ENCODE measurements around the gene TMPRSS2. TPM values are rescaled to one million over a fixed set of nuclear protein-coding genes. Genes with fewer than 3 reads are reported as not detected.

Gene TMPRSS2
- total RNA-seq, 1 experiment from 2014 or later = 71.0 TPM

DNA sequence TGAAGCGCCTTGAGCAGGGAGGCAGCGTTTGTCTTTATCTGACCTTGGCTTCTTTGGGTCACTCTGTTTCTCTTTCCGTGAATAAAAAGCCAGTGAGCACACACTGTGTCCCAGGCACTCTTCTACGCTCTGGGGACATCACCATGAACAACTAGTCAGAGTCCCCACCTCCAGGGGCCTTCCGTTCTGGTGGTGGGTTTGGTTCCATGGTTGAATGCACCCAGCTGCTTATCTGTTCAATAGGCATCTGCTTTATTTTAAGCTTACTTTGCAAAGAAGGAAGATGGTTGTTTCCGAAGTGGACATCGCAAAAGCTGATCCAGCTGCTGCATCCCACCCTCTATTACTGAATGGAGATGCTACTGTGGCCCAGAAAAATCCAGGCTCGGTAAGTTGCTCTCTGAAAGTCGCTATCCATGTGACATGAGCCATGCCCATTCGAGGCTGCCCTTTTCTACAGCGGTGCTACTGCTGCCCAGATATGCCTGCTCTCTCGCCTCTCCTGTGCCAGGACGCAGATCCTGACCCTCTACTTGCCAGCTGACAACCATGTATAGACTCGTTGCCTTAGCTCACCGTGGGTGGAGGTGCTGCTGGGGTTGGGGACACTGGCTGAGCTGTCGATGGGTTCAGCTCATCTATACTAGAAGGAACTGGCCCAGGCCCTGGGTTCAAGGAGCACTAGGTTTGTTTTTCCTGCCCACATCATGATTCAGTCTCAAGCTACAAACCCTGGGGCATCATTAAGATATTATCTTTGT, 76.0 kb downstream of the TMPRSS2 start:
- Histone ChIP-seq H3K27me3 (replicated peaks; ENCODE audit: control insufficient read depth, insufficient read depth, low read length) (no peaks in the 10 kb centered on the region), H3K36me3 (ENCODE audit: control insufficient read depth, insufficient read depth, low read length) (no peaks in the 10 kb centered on the region), H3K9me3 (peaks cover 8% of the 10 kb centered on the region; the same call in 1 of the 2 replicates), H3K4me3 (ENCODE audit: low read depth, low read length) (no peak overlapping the region), H3K4me1 (no peaks in the 10 kb centered on the region)
- H3K4me1 Mint-ChIP-seq (ENCODE audit: low read depth, unreplicated experiment) = no peaks in the 10 kb centered on the region
- CTCF ChIA-PET = no interaction called here
- H3K9me3 Mint-ChIP-seq (ENCODE audit: unreplicated experiment) = peaks cover 30% of the 10 kb centered on the region
- POLR2A ChIA-PET = interaction anchor here (0.5 kb wide), 1 partner anchor 17 kb away, joined by 3 read pairs; no protein-coding TSS in a partner anchor
- intact Hi-C loops (cut with micrococcal nuclease; ENCODE audit: unreplicated experiment) = no loop called here
- TF ChIP-seq, protein P1, sequence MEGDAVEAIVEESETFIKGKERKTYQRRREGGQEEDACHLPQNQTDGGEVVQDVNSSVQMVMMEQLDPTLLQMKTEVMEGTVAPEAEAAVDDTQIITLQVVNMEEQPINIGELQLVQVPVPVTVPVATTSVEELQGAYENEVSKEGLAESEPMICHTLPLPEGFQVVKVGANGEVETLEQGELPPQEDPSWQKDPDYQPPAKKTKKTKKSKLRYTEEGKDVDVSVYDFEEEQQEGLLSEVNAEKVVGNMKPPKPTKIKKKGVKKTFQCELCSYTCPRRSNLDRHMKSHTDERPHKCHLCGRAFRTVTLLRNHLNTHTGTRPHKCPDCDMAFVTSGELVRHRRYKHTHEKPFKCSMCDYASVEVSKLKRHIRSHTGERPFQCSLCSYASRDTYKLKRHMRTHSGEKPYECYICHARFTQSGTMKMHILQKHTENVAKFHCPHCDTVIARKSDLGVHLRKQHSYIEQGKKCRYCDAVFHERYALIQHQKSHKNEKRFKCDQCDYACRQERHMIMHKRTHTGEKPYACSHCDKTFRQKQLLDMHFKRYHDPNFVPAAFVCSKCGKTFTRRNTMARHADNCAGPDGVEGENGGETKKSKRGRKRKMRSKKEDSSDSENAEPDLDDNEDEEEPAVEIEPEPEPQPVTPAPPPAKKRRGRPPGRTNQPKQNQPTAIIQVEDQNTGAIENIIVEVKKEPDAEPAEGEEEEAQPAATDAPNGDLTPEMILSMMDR (IDR thresholded peaks at IDR 0.05; ENCODE audit: insufficient read depth in 1 of 2, low read depth in 1 of 2, low read length in 1 of 2, severe bottlenecking in 1 of 2, unreplicated experiment in 1 of 2) = no peak
- H3K27me3 Mint-ChIP-seq (ENCODE audit: insufficient read depth, unreplicated experiment) = no peaks in the 10 kb centered on the region
- no peaks in the 10 kb centered on the region for H3K36me3 Mint-ChIP-seq (ENCODE audit: insufficient read depth, unreplicated experiment)
- no TSS peak for BruUV-seq (replicated peaks)
- H3K4me3 Mint-ChIP-seq (ENCODE audit: unreplicated experiment) = no peak overlapping the region
- H3K27ac Mint-ChIP-seq (ENCODE audit: unreplicated experiment) = no peak overlapping the region
- DNase-seq = no peak

DNA sequence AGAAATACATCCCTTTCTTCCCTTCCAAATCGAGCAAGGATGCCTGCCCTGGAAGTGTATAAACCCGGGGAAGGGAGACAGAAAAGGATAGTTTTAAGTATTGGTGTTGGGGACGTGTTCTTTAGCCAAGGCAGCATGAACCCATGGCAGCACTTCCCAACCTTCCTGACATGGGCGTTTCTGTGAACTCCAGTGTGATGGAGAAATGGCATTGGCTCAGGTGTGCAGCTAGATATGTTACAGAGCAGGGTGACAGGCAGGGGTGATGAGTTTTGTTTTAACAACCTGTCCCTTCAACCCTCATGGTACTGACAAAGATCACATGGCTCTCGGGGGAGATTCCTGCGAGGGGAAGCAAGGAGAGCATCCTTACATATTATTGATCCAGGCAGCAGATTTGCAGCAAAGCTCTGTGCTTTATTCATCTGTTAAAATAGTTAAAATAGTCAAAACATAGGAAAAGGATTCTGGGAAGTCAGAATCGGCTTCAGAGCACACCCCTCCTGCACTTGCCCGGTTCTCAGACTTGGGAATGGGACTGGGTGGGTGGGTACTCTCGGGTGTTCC, 78.0 kb downstream of the TMPRSS2 start:
- Histone ChIP-seq H3K27me3 (replicated peaks; ENCODE audit: control insufficient read depth, insufficient read depth, low read length) (no peaks in the 10 kb centered on the region), H3K4me1 (peaks cover 5% of the 10 kb centered on the region), H3K4me3 (ENCODE audit: low read depth, low read length) (no peak overlapping the region), H3K9me3 (peaks cover 5% of the 10 kb centered on the region; the same call in 1 of the 2 replicates), H3K36me3 (ENCODE audit: control insufficient read depth, insufficient read depth, low read length) (no peaks in the 10 kb centered on the region)
- CTCF ChIA-PET = no interaction called here
- intact Hi-C loops (cut with micrococcal nuclease; ENCODE audit: unreplicated experiment) = no loop called here
- TF ChIP-seq, protein P1 (IDR thresholded peaks at IDR 0.05; ENCODE audit: insufficient read depth in 1 of 2, low read depth in 1 of 2, low read length in 1 of 2, severe bottlenecking in 1 of 2, unreplicated experiment in 1 of 2) = no peak
- no peak for DNase-seq
- no peak overlapping the region for H3K4me3 Mint-ChIP-seq (ENCODE audit: unreplicated experiment)
- no TSS peak for BruUV-seq (replicated peaks)
- no peaks in the 10 kb centered on the region for H3K4me1 Mint-ChIP-seq (ENCODE audit: low read depth, unreplicated experiment)
- no peaks in the 10 kb centered on the region for H3K36me3 Mint-ChIP-seq (ENCODE audit: insufficient read depth, unreplicated experiment)
- H3K27me3 Mint-ChIP-seq (ENCODE audit: insufficient read depth, unreplicated experiment) = no peaks in the 10 kb centered on the region
- H3K27ac Mint-ChIP-seq (ENCODE audit: unreplicated experiment) = no peak overlapping the region
- POLR2A ChIA-PET = no interaction called here
- H3K9me3 Mint-ChIP-seq (ENCODE audit: unreplicated experiment) = peaks cover 11% of the 10 kb centered on the region

DNA sequence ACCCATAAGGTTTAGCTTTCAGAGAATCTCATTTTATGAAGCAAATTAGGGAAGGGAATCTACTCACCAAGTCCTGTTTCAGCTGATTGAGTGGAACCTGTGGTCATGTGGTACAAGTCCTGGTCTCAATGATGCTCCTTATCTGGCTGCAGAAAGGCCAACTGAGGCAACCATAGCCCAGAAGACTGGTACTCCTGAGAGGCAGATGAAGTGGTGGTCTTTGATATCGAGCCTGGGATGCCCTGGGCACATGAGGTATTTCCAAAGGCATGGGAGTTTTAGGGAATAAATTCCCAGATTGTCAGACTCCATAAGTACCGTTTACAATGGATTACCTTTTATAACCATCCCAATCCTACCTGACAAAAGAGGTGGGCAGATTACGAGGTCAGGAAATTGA, 78.7 kb downstream of the TMPRSS2 start:
- H3K4me3 ChIP-seq (ENCODE audit: low read depth, low read length) = no peak overlapping the region
- CTCF ChIA-PET = no interaction called here

More for the DNA sequence above, 78.7 kb downstream of the TMPRSS2 start:
- Mint-ChIP-seq H3K36me3 (ENCODE audit: insufficient read depth, unreplicated experiment) (no peaks in the 10 kb centered on the region), H3K27ac (ENCODE audit: unreplicated experiment) (no peak overlapping the region), H3K4me3 (ENCODE audit: unreplicated experiment) (no peak overlapping the region), H3K9me3 (ENCODE audit: unreplicated experiment) (peaks cover 4% of the 10 kb centered on the region), H3K4me1 (ENCODE audit: low read depth, unreplicated experiment) (no peaks in the 10 kb centered on the region), H3K27me3 (ENCODE audit: insufficient read depth, unreplicated experiment) (no peaks in the 10 kb centered on the region)
- BruUV-seq (replicated peaks) = no TSS peak
- H3K27me3 ChIP-seq (replicated peaks; ENCODE audit: control insufficient read depth, insufficient read depth, low read length) = no peaks in the 10 kb centered on the region
- peaks cover 5% of the 10 kb centered on the region for H3K4me1 ChIP-seq
- H3K9me3 ChIP-seq = no peaks in the 10 kb centered on the region
- TF ChIP-seq, protein P1 (IDR thresholded peaks at IDR 0.05; ENCODE audit: insufficient read depth in 1 of 2, low read depth in 1 of 2, low read length in 1 of 2, severe bottlenecking in 1 of 2, unreplicated experiment in 1 of 2) = no peak
- no peak for DNase-seq
- intact Hi-C loops (cut with micrococcal nuclease; ENCODE audit: unreplicated experiment) = no loop called here
- POLR2A ChIA-PET = no interaction called here
- no peaks in the 10 kb centered on the region for H3K36me3 ChIP-seq (ENCODE audit: control insufficient read depth, insufficient read depth, low read length)

Data from Caco-2 (cell line).